SK-N-SH (cell line): ENCODE results near the gene GYS1. TPM values are rescaled to one million over a fixed set of nuclear protein-coding genes. Genes with fewer than 3 reads are reported as not detected.

ENCODE experiments used
- CTCF ChIA-PET: fragments of 300-600, 350-600 bp; formaldehyde crosslinking; extraction: SDS; loops from one replicate; lab custom pipeline; 2021; lab: Yijun Ruan, JAX
- POLR2A ChIA-PET: fragments of 350-600 bp; sonication (Branson Sonifier 250); formaldehyde crosslinking; extraction: SDS; loops from one replicate; lab custom pipeline; 2020; ENCODE audit warnings: antibody characterized with exemption, inconsistent platforms; lab: Yijun Ruan, JAX
- DNase-seq: peaks from one replicate; pipeline ENCODE4 v3.0.0; 2012
- H2AFZ ChIP-seq: fragments of 200-600 bp; sonication (generic); 2 replicates; pipeline ENCODE4 v1.8.1; 2016; ENCODE audit warnings: antibody characterized with exemption, mild to moderate bottlenecking, low read depth
- H3F3A ChIP-seq: fragments of 200-600 bp; sonication (generic); replicated peaks from 2 replicates; pipeline ENCODE3; 2016; ENCODE audit warnings: antibody characterized with exemption, mild to moderate bottlenecking; ENCODE audit not compliant: insufficient read depth
- H3K27ac ChIP-seq, 2 experiments: fragments of 200-500 bp in 1 of 2; fragments of 200-600 bp in 1 of 2; sonication (Bioruptor generic) in 1 of 2; sonication (generic), shearing (Covaris generic) in 1 of 2; 2 replicates each; pipeline versions ENCODE4 v1.5.1 to v1.6.1; 2014 to 2016; ENCODE audit warnings: low read depth in 2 of 2, inconsistent platforms in 1 of 2, low read length in 1 of 2, mild to moderate bottlenecking in 1 of 2, mixed read lengths in 1 of 2
- H3K27me3 ChIP-seq: fragments of 200-600 bp; sonication (generic), shearing (Covaris generic); 2 replicates; pipeline ENCODE4 v1.6.1; 2016; ENCODE audit warnings: mixed run types; ENCODE audit not compliant: insufficient read depth
- H3K36me3 ChIP-seq, 2 experiments: fragments of 200-500 bp in 1 of 2; fragments of 200-600 bp in 1 of 2; sonication (Bioruptor generic) in 1 of 2; sonication (generic) in 1 of 2; replicated peaks in 1 of 2; 2 replicates each; pipeline versions ENCODE3 to v1.5.1; 2014 to 2016; ENCODE audit warnings: low read length in 1 of 2, mild to moderate bottlenecking in 1 of 2; ENCODE audit not compliant: insufficient read depth in 2 of 2, control insufficient read depth in 1 of 2
- H3K4me1 ChIP-seq, 2 experiments: fragments of 200-500 bp in 1 of 2; fragments of 200-600 bp in 1 of 2; sonication (Bioruptor generic) in 1 of 2; sonication (generic), shearing (Covaris generic) in 1 of 2; 2 replicates each; pipeline versions ENCODE4 v1.5.1 to v1.6.1; 2014 to 2016; ENCODE audit warnings: low read depth in 1 of 2, low read length in 1 of 2, mixed run types in 1 of 2; ENCODE audit not compliant: insufficient read depth in 2 of 2, control insufficient read depth in 1 of 2
- H3K4me2 ChIP-seq: fragments of 200-600 bp; sonication (generic), shearing (Covaris generic); 2 replicates; pipeline ENCODE4 v1.6.1; 2017; ENCODE audit warnings: mixed run types
- H3K4me3 ChIP-seq, 2 experiments: fragments of 200-500 bp in 1 of 2; fragments of 200-600 bp in 1 of 2; sonication (Bioruptor generic) in 1 of 2; sonication (generic), shearing (Covaris generic) in 1 of 2; 2 replicates each; pipeline versions ENCODE4 v1.5.1 to v1.8.1; 2014 to 2016; ENCODE audit warnings: low read depth in 2 of 2, inconsistent platforms in 1 of 2, low read length in 1 of 2, mild to moderate bottlenecking in 1 of 2, mixed read lengths in 1 of 2, moderate library complexity in 1 of 2
- H3K79me2 ChIP-seq: fragments of 200-600 bp; sonication (generic); 2 replicates; pipeline ENCODE4 v1.8.1; 2017; ENCODE audit warnings: mild to moderate bottlenecking; ENCODE audit not compliant: insufficient read depth
- H3K9ac ChIP-seq: fragments of 200-600 bp; sonication (generic); 2 replicates; pipeline ENCODE4 v1.6.1; 2017; ENCODE audit warnings: mixed run types
- H3K9me2 ChIP-seq: fragments of 200-600 bp; sonication (generic); 2 replicates; pipeline ENCODE4 v1.6.1; 2017; ENCODE audit warnings: mixed run types
- H3K9me3 ChIP-seq: fragments of 200-600 bp; sonication (generic); 2 replicates; pipeline ENCODE4 v1.6.1; 2017; ENCODE audit warnings: mixed run types, mild to moderate bottlenecking, moderate library complexity
- H4K20me1 ChIP-seq: fragments of 200-600 bp; sonication (generic); 2 replicates; pipeline ENCODE4 v1.6.1; 2017; ENCODE audit warnings: mild to moderate bottlenecking, mixed run types; ENCODE audit not compliant: insufficient read depth
- FOXM1 ChIP-seq: IDR thresholded peaks from 2 replicates; pipeline ENCODE4 v1.4.0; 2012; ENCODE audit warnings: low read depth, mild to moderate bottlenecking
- MEF2A ChIP-seq: IDR thresholded peaks from 2 replicates; pipeline ENCODE4 v1.4.0; 2012; ENCODE audit warnings: low read depth, borderline replicate concordance
- MXI1 ChIP-seq: IDR thresholded peaks from 2 replicates; pipeline ENCODE4 v1.6.1; 2012; ENCODE audit warnings: mild to moderate bottlenecking, low read depth, low read length, improper control_type of control experiment
- POLR2AphosphoS5 ChIP-seq: IDR thresholded peaks from 2 replicates; pipeline ENCODE4 v1.6.1; 2012; ENCODE audit warnings: low read depth, low read length
- RAD21 ChIP-seq: IDR thresholded peaks from 2 replicates; pipeline ENCODE4 v1.6.1; 2012; ENCODE audit warnings: mild to moderate bottlenecking, low read length
- RCOR1 ChIP-seq: fragments of 150-350 bp; IDR thresholded peaks from 2 replicates; pipeline ENCODE4 v1.6.1; 2017; ENCODE audit warnings: antibody characterized with exemption, low read length
- WGBS: methylation state at CpG from one replicate; pipeline ENCODE4 v1.1.6; 2017; ENCODE audit warnings: low lambda C conversion rate; 5-methylcytosine and 5-hydroxymethylcytosine counted together
- polyA plus RNA-seq, 3 experiments: library from polyadenylated mRNA; depleted of rRNA; stranded (reverse); fragments of >200 nt; gene quantifications; 2 replicates each; pipeline ENCODE4 v1.2.3, GENCODE V29; 2012
- TF ChIP-seq, protein P1 (sequence below): fragments of 150-350 bp; IDR thresholded peaks from 2 replicates; pipeline ENCODE4 v1.6.1; 2016; ENCODE audit warnings: mild to moderate bottlenecking, low read depth, low read length
- TF ChIP-seq, protein P2 (sequence below): IDR thresholded peaks from 2 replicates; pipeline ENCODE4; 2012
- TF ChIP-seq, protein P3 (sequence below): IDR thresholded peaks from 2 replicates; pipeline ENCODE4 v1.6.1; 2012; ENCODE audit warnings: mild to moderate bottlenecking, low read depth, low read length, moderate library complexity

Gene GYS1
- polyA plus RNA-seq, 1 of the 3 experiments (the other 2 are of a cell fraction) = 25.3 TPM

DNA sequence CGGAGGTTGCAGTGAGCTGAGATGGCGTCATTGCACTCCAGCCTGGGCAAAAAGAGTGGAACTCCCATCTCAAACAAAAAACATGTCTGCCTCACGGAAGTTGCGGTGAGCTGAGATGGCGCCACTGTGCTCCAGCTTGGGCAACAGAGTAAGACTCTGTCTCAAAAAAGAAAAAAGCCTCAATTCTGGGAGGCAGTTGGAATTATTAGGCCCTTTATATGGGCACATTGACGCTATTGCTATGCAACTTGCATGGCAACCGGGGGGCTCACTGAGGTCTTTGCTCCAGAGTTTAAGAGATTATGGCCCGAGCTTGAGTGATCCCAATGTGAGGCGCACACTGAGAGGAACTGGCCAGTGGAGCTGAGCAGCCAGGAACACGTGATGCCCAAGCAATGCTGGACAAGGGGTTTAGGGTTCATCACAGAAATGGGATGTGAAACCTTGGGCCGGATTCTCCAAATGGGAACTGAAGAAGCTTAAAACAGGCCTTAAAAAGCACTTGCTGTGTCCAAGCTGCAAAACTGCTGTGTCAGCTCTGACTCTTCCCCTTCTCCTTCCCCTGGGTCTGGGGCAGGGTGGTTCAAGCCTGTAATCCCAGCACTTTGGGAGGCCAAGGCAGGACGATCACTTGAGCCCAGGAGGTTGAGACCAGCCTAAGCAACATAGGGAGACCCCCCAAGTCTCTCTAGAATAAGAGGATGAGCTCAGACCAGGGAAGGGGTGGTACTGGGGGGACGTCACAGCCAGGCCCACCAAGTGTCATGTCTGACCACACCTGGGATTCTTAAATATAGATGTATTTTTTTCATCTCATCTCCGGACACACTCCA is 25.5 kb downstream of the GYS1 start:
- Histone ChIP-seq H3K4me3 (no peak overlapping the region), H3K27ac (peak overlapping the region in 1 of 2 experiments; percentile 8; a peak in 1 of 4 replicates), H3K9ac (no peak overlapping the region), H4K20me1 (peaks cover 18% of the 10 kb centered on the region), H3K4me2 (peak overlapping the region; percentile 98), H3K9me2 (no peaks in the 10 kb centered on the region), H2AFZ (no peak overlapping the region), H3K36me3 (peaks cover 13 to 34% of the 10 kb centered on the region in 2 experiments), H3K79me2 (peaks cover 19% of the 10 kb centered on the region), H3K27me3 (no peaks in the 10 kb centered on the region), H3K9me3 (no peaks in the 10 kb centered on the region), H3K4me1 (peaks cover 17 to 26% of the 10 kb centered on the region in 2 experiments; a peak in 3 of 4 replicates), H3F3A (peaks cover 49% of the 10 kb centered on the region)
- no peak for DNase-seq
- TF ChIP-seq POLR2AphosphoS5 = peak; percentile 72; the same call in 1 of the 2 replicates
- no peak for TF ChIP-seq RCOR1
- TF ChIP-seq RAD21 = no peak
- TF ChIP-seq FOXM1 = no peak
- TF ChIP-seq, protein P1, sequence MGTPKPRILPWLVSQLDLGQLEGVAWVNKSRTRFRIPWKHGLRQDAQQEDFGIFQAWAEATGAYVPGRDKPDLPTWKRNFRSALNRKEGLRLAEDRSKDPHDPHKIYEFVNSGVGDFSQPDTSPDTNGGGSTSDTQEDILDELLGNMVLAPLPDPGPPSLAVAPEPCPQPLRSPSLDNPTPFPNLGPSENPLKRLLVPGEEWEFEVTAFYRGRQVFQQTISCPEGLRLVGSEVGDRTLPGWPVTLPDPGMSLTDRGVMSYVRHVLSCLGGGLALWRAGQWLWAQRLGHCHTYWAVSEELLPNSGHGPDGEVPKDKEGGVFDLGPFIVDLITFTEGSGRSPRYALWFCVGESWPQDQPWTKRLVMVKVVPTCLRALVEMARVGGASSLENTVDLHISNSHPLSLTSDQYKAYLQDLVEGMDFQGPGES = no peak
- TF ChIP-seq, protein P2, sequence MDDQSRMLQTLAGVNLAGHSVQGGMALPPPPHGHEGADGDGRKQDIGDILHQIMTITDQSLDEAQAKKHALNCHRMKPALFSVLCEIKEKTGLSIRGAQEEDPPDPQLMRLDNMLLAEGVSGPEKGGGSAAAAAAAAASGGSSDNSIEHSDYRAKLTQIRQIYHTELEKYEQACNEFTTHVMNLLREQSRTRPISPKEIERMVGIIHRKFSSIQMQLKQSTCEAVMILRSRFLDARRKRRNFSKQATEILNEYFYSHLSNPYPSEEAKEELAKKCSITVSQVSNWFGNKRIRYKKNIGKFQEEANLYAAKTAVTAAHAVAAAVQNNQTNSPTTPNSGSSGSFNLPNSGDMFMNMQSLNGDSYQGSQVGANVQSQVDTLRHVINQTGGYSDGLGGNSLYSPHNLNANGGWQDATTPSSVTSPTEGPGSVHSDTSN = peak; percentile 30; the same call in 1 of the 2 replicates
- TF ChIP-seq, protein P3, sequence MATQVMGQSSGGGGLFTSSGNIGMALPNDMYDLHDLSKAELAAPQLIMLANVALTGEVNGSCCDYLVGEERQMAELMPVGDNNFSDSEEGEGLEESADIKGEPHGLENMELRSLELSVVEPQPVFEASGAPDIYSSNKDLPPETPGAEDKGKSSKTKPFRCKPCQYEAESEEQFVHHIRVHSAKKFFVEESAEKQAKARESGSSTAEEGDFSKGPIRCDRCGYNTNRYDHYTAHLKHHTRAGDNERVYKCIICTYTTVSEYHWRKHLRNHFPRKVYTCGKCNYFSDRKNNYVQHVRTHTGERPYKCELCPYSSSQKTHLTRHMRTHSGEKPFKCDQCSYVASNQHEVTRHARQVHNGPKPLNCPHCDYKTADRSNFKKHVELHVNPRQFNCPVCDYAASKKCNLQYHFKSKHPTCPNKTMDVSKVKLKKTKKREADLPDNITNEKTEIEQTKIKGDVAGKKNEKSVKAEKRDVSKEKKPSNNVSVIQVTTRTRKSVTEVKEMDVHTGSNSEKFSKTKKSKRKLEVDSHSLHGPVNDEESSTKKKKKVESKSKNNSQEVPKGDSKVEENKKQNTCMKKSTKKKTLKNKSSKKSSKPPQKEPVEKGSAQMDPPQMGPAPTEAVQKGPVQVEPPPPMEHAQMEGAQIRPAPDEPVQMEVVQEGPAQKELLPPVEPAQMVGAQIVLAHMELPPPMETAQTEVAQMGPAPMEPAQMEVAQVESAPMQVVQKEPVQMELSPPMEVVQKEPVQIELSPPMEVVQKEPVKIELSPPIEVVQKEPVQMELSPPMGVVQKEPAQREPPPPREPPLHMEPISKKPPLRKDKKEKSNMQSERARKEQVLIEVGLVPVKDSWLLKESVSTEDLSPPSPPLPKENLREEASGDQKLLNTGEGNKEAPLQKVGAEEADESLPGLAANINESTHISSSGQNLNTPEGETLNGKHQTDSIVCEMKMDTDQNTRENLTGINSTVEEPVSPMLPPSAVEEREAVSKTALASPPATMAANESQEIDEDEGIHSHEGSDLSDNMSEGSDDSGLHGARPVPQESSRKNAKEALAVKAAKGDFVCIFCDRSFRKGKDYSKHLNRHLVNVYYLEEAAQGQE = no peak
- TF ChIP-seq MEF2A = no peak
- no peak for TF ChIP-seq MXI1
- ChIA-PET POLR2A (interaction anchor here (0.9 kb wide), 1 partner anchor 14 kb away, joined by 3 read pairs; no protein-coding TSS in a partner anchor), CTCF (interaction anchor here (0.8 to 3.9 kb wide), 5 partner anchors 9 to 180 kb away, joined by 3 to 12 read pairs (median 6); partner anchors contain the start of genes GYS1 and RUVBL2)
- 72% methylated on average over 14 of the region's 14 CpGs for WGBS
